Transverse colon (tissue), 4 donors: ENCODE measurements around the gene ATF6. TPM values are rescaled to one million over a fixed set of nuclear protein-coding genes. Genes with fewer than 3 reads are reported as not detected.

Experiments used
- DNase-seq: peaks from one replicate; pipeline ENCODE4 v3.0.0-alpha.2; 2019
- H3K27ac ChIP-seq, 4 donors: fragments of 200-600 bp; sonication (generic); 2 replicates each; pipeline ENCODE4 v1.5.1; 2016 to 2018; ENCODE audit warnings: inconsistent platforms in 4 of 4
- H3K27me3 ChIP-seq: fragments of 200-600 bp; sonication (generic); 2 replicates; pipeline ENCODE4 v1.5.1; 2017; ENCODE audit warnings: inconsistent platforms
- H3K36me3 ChIP-seq, 4 donors: fragments of 200-600 bp; sonication (generic); 2 replicates each; pipeline ENCODE4 v1.5.1; 2017 to 2019; ENCODE audit warnings: inconsistent platforms in 4 of 4
- H3K4me1 ChIP-seq, 4 donors: fragments of 200-600 bp; sonication (generic); 2 replicates each; pipeline ENCODE4 v1.5.1; 2017 to 2020; ENCODE audit warnings: inconsistent platforms in 4 of 4
- H3K4me3 ChIP-seq, 4 donors: fragments of 200-600 bp; sonication (generic); 1 replicate in 1 of 4; 2 replicates in 3 of 4; pipeline versions ENCODE4 v1.5.1 to v1.6.1; 2017 to 2019; ENCODE audit warnings: inconsistent platforms in 4 of 4
- H3K9me3 ChIP-seq, 2 donors: fragments of 200-600 bp; sonication (generic); 2 replicates each; pipeline ENCODE4 v1.5.1; 2017 to 2019; ENCODE audit warnings: inconsistent platforms in 2 of 2
- CTCF ChIP-seq, 5 experiments: fragments of 200-600 bp in 3 of 5; fragments of 450-650 bp in 2 of 5; sonication (generic) in 3 of 5; IDR thresholded peaks; 1 replicate in 2 of 5; 2 replicates in 3 of 5; pipeline ENCODE4 v1.5.1; 2016 to 2017; ENCODE audit warnings: antibody characterized with exemption in 5 of 5, inconsistent platforms in 3 of 5, mild to moderate bottlenecking in 2 of 5, moderate library complexity in 1 of 5
- EP300 ChIP-seq: sonication (generic); formaldehyde crosslinking; IDR thresholded peaks from one replicate; pipeline ENCODE4 v1.6.1; 2017; ENCODE audit warnings: antibody characterized with exemption, low read depth
- POLR2A ChIP-seq: fragments of 450-650 bp; IDR thresholded peaks from one replicate; pipeline ENCODE4 v1.6.1; 2016; ENCODE audit warnings: antibody characterized with exemption, mild to moderate bottlenecking, moderate library complexity
- POLR2AphosphoS5 ChIP-seq, 3 donors: sonication (generic); formaldehyde crosslinking; IDR thresholded peaks; one replicate each; pipeline ENCODE4 v1.6.1; 2016; ENCODE audit warnings: antibody characterized with exemption in 3 of 3
- WGBS, 2 donors: methylation state at CpG; one replicate each; pipeline ENCODE4 v1.1.5; 2018; ENCODE audit warnings: low coverage in 1 of 2; 5-methylcytosine and 5-hydroxymethylcytosine counted together
- in situ Hi-C, 4 donors: fragments of 200-750 bp; cut with MboI; loops; one replicate each; pipeline versions ENCODE4 v1.15.0 to v1.15.1; 2017; ENCODE audit warnings: low sequenced_read_pairs in 3 of 4, low pct_ligation_motif_present in 1 of 4, low pct_unique_long_range_greater_than_20kb in 1 of 4
- intact Hi-C: fragments of 100-400 bp; cut with DNase I; formaldehyde crosslinking; loops from one replicate; pipeline ENCODE4 v1.15.1; 2023; ENCODE audit warnings: low total_unique reads
- total RNA-seq, 4 donors: library from RNA; depleted of rRNA; stranded (reverse); fragments of >200 nt; gene quantifications; one replicate each; pipeline ENCODE4 v1.1.0, GENCODE V29; 2016

Gene ATF6
- total RNA-seq, 4 donors from 2014 or later = 10.8 to 45.8 (median 23.0) TPM

GRCh38 chr1:161953256-161953920 lies 187.3 kb downstream of the ATF6 start:
- TF ChIP-seq CTCF (IDR thresholded peaks at IDR 0.05) (no peak), POLR2A (no peak), EP300 (no peak), POLR2AphosphoS5 (IDR thresholded peaks at IDR 0.05) (no peak)
- Histone ChIP-seq H3K4me1 (peaks cover 7 to 35% (median 21%) of the 10 kb centered on the region in 4 donors), H3K36me3 (no peaks in the 10 kb centered on the region), H3K9me3 (no peaks in the 10 kb centered on the region), H3K27me3 (no peaks in the 10 kb centered on the region), H3K27ac (no peak overlapping the region), H3K4me3 (no peak overlapping the region)
- no peak for DNase-seq
- 89 to 91% methylated on average over 5 of the region's 5 CpGs for WGBS, 2 donors
- intact Hi-C loops (no loop called here), in situ Hi-C loops (no loop called here)

- Histone ChIP-seq H3K4me1 (peaks cover 5 to 28% (median 18%) of the 10 kb centered on the region in 4 donors), H3K36me3 (peaks cover 0 to 7% (median 3%) of the 10 kb centered on the region in 4 donors), H3K4me3 (no peak overlapping the region), H3K27me3 (no peaks in the 10 kb centered on the region), H3K9me3 (no peaks in the 10 kb centered on the region), H3K27ac (no peak overlapping the region)
- intact Hi-C loops (no loop called here), in situ Hi-C loops (no loop called here)
- TF ChIP-seq POLR2AphosphoS5 (IDR thresholded peaks at IDR 0.05) (no peak), EP300 (no peak), POLR2A (no peak), CTCF (IDR thresholded peaks at IDR 0.05) (no peak)
- DNase-seq = no peak
- 33 to 54% methylated on average over 2 of the region's 2 CpGs for WGBS, 2 donors
These were observed 187.9 kb downstream of the ATF6 start for GRCh38 chr1:161954050-161954449.

- Histone ChIP-seq H3K36me3 (peaks cover 0 to 8% (median 3%) of the 10 kb centered on the region in 4 donors), H3K4me1 (peaks cover under 1 to 24% (median 15%) of the 10 kb centered on the region in 4 donors), H3K27ac (no peak overlapping the region), H3K9me3 (no peaks in the 10 kb centered on the region), H3K4me3 (no peak overlapping the region), H3K27me3 (no peaks in the 10 kb centered on the region)
- in situ Hi-C loops = no loop called here
- DNase-seq = no peak
- intact Hi-C loops = no loop called here
- no peak for TF ChIP-seq EP300
- TF ChIP-seq POLR2AphosphoS5 (IDR thresholded peaks at IDR 0.05) = no peak
- TF ChIP-seq POLR2A = no peak
- TF ChIP-seq CTCF (IDR thresholded peaks at IDR 0.05) = no peak
These were observed 188.3 kb downstream of the ATF6 start for GRCh38 chr1:161954466-161954865.

- in situ Hi-C loops (no loop called here), intact Hi-C loops (no loop called here)
- no peak for TF ChIP-seq EP300
- TF ChIP-seq POLR2A = no peak
- no peak for TF ChIP-seq CTCF (IDR thresholded peaks at IDR 0.05)
- TF ChIP-seq POLR2AphosphoS5 (IDR thresholded peaks at IDR 0.05) = no peak
- Histone ChIP-seq H3K27ac (no peak overlapping the region), H3K36me3 (peaks cover 0 to 8% (median 3%) of the 10 kb centered on the region in 4 donors), H3K27me3 (no peaks in the 10 kb centered on the region), H3K4me3 (no peak overlapping the region), H3K9me3 (no peaks in the 10 kb centered on the region), H3K4me1 (peaks cover 0 to 16% (median 10%) of the 10 kb centered on the region in 4 donors)
- DNase-seq = no peak
- 97 to 100% methylated on average over 2 of the region's 2 CpGs for WGBS, 2 donors
These were observed 189.5 kb downstream of the ATF6 start for GRCh38 chr1:161955606-161956005.
